H1 (cell line): ENCODE measurements around the gene FITM1. TPM values are rescaled to one million over a fixed set of nuclear protein-coding genes. Genes with fewer than 3 reads are reported as not detected.
A peak's percentile ranks its signal among the peaks of the same experiment; 100 is the strongest.

Source experiments
- ASH2L ChIP-seq: fragments of 200-600, 300-600 bp; sonication (generic); IDR thresholded peaks from one replicate; pipeline ENCODE4 v1.7.1; 2017; ENCODE audit warnings: low read length
- BRCA1 ChIP-seq: IDR thresholded peaks from 2 replicates; pipeline ENCODE4 v1.6.1; 2012; ENCODE audit warnings: low read depth, low read length, improper control_type of control experiment
- CBX8 ChIP-seq: fragments of 300-800, 300-1000 bp; sonication (generic); IDR thresholded peaks from 2 replicates; pipeline ENCODE4 v1.7.1; 2016; ENCODE audit warnings: low read depth, low read length, borderline replicate concordance
- CHD2 ChIP-seq: IDR thresholded peaks from 2 replicates; pipeline ENCODE4 v1.6.1; 2012; ENCODE audit warnings: low read length, improper control_type of control experiment
- HDAC6 ChIP-seq: IDR thresholded peaks from one replicate; pipeline ENCODE4 v1.7.1; 2012; ENCODE audit warnings: low read depth, mild to moderate bottlenecking, inconsistent platforms, low read length, moderate library complexity
- JUND ChIP-seq: IDR thresholded peaks from 2 replicates; pipeline ENCODE4 v1.6.1; 2011; ENCODE audit warnings: mild to moderate bottlenecking, improper control_type of control experiment, low read length
- MAFK ChIP-seq: IDR thresholded peaks from 2 replicates; pipeline ENCODE4 v1.6.1; 2012; ENCODE audit warnings: low read depth, mild to moderate bottlenecking, improper control_type of control experiment, low read length
- PHF8 ChIP-seq: fragments of 200-600 bp; sonication (generic); conservative IDR thresholded peaks from 2 replicates; pipeline ENCODE4 v1.7.1; 2012; ENCODE audit warnings: low read depth, mild to moderate bottlenecking, inconsistent platforms, low read length, moderate library complexity
- RAD21 ChIP-seq, 2 experiments: IDR thresholded peaks in 1 of 2; conservative IDR thresholded peaks in 1 of 2; 2 replicates each; pipeline ENCODE4 v1.6.1; 2011; ENCODE audit warnings: low read depth in 2 of 2, low read length in 2 of 2, improper control_type of control experiment in 1 of 2, inconsistent platforms in 1 of 2, mild to moderate bottlenecking in 1 of 2, moderate library complexity in 1 of 2
- RBBP5 ChIP-seq: IDR thresholded peaks from 2 replicates; pipeline ENCODE4 v1.7.1; 2012; ENCODE audit warnings: low read depth, mild to moderate bottlenecking, inconsistent platforms, low read length, moderate library complexity, borderline replicate concordance
- SP1 ChIP-seq: IDR thresholded peaks from 2 replicates; pipeline ENCODE4 v1.6.1; 2011; ENCODE audit warnings: low read depth, low read length
- SRF ChIP-seq: IDR thresholded peaks from 2 replicates; pipeline ENCODE4 v1.6.1; 2011; ENCODE audit warnings: mild to moderate bottlenecking, low read depth, low read length, moderate library complexity
- polyA plus RNA-seq, 7 experiments: library from polyadenylated mRNA; depleted of rRNA in 3 of 7; stranded (reverse) in 5 of 7; unstranded in 2 of 7; fragments of >200 nt in 5 of 7; fragments of 200-250 nt in 2 of 7; gene quantifications; 1 replicate in 5 of 7; 2 replicates in 1 of 7; 4 replicates in 1 of 7; pipeline versions ENCODE4 v1.2.1 to v1.2.3, GENCODE V29; 2011 to 2013; ENCODE audit warnings: missing spikeins in 2 of 7, mixed read lengths in 2 of 7
- total RNA-seq: library from RNA; stranded (reverse); fragmentation: NEBNext Ultra II Directional; extraction: Animal tissue kit (Norgen Biotek cat#: 25700); gene quantifications from 2 replicates; pipeline ENCODE4 v1.2.1, GENCODE V29; 2021
- TF ChIP-seq, protein P1 (sequence below), 3 experiments: IDR thresholded peaks; 1 replicate in 2 of 3; 2 replicates in 1 of 3; pipeline versions ENCODE4 v1.5.1 to v1.6.1; 2011; ENCODE audit warnings: low read length in 3 of 3, mild to moderate bottlenecking in 3 of 3, inconsistent platforms in 2 of 3, low read depth in 1 of 3, moderate library complexity in 1 of 3; ENCODE audit not compliant: insufficient read depth in 1 of 3; ENCODE audit errors: control extremely low read depth in 1 of 3
- TF ChIP-seq, protein P2 (sequence below): IDR thresholded peaks from 2 replicates; pipeline ENCODE4 v1.6.1; 2012; ENCODE audit warnings: inconsistent platforms

FITM1 gene
- total and polyA plus RNA-seq, 2 of the 8 experiments (the other 6 are each of a cell fraction or from before 2014, with no cell fraction given): 0.53 to 0.76 TPM

DNA sequence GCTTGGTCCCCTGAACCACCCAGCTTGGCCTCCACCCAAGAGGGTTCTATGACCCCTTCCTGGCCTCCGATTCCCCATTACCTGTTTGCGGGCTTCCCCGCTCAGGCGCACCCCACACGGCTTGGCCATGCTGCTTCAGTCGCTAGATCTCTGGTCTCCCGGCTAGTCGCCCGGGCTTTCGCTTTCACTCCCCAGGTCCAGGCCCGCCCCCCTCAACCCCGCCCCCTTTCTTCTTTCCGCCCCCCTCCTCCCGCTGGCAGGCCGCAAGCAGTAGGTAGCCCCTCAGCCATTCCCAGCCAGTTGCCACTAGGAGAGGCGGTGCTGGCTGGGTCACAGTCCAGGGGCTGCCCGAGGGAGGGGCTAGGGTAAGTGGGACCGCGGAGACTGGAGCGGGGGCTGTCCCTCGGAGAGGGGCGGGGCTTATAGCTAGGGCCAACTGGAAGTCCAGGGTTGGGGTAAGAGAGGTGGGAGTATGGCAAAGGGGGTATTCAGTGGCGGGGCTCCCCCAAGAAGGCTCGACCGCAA lies 16.1 kb downstream of the FITM1 start, which contains the start of gene PSME2 (continued):
- no peak for TF ChIP-seq HDAC6
- TF ChIP-seq BRCA1: no peak
- TF ChIP-seq CHD2: no peak
- TF ChIP-seq, protein P1, sequence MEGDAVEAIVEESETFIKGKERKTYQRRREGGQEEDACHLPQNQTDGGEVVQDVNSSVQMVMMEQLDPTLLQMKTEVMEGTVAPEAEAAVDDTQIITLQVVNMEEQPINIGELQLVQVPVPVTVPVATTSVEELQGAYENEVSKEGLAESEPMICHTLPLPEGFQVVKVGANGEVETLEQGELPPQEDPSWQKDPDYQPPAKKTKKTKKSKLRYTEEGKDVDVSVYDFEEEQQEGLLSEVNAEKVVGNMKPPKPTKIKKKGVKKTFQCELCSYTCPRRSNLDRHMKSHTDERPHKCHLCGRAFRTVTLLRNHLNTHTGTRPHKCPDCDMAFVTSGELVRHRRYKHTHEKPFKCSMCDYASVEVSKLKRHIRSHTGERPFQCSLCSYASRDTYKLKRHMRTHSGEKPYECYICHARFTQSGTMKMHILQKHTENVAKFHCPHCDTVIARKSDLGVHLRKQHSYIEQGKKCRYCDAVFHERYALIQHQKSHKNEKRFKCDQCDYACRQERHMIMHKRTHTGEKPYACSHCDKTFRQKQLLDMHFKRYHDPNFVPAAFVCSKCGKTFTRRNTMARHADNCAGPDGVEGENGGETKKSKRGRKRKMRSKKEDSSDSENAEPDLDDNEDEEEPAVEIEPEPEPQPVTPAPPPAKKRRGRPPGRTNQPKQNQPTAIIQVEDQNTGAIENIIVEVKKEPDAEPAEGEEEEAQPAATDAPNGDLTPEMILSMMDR (IDR thresholded peaks at IDR 0.05; ENCODE audit: control extremely low read depth in 1 of 3, insufficient read depth in 1 of 3, low read depth in 1 of 3, low read length in 3 of 3): no peak
- TF ChIP-seq PHF8: 0 out of 2 replicates have a peak, but pooled peaks have one; percentile 12
- TF ChIP-seq JUND: no peak
- no peak for TF ChIP-seq MAFK
- TF ChIP-seq, protein P2, sequence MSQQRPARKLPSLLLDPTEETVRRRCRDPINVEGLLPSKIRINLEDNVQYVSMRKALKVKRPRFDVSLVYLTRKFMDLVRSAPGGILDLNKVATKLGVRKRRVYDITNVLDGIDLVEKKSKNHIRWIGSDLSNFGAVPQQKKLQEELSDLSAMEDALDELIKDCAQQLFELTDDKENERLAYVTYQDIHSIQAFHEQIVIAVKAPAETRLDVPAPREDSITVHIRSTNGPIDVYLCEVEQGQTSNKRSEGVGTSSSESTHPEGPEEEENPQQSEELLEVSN: no peak
- TF ChIP-seq CBX8: no peak
- TF ChIP-seq SRF: no peak
- TF ChIP-seq ASH2L: no peak
- TF ChIP-seq SP1: no peak
- no peak for TF ChIP-seq RBBP5
- no peak; a peak in 1 of 4 replicates for TF ChIP-seq RAD21 (IDR thresholded peaks at IDR 0.05 in 1 of 2, conservative IDR thresholded peaks at IDR 0.05 in 1 of 2; ENCODE audit: low read depth in 2 of 2, low read length in 2 of 2)
